NK-92 (cell line): Measurements from ENCODE around the gene SAMSN1.

Experiments
- DNase-seq: peaks from one replicate; lab custom pipeline; 2025; ENCODE audit not compliant: unreplicated experiment; lab: John Stamatoyannopoulos, UW

Gene SAMSN1

GRCh38 chr21:14448784-14449183 lies 97.3 kb downstream of the SAMSN1 start:
- no peak for DNase-seq

DNA sequence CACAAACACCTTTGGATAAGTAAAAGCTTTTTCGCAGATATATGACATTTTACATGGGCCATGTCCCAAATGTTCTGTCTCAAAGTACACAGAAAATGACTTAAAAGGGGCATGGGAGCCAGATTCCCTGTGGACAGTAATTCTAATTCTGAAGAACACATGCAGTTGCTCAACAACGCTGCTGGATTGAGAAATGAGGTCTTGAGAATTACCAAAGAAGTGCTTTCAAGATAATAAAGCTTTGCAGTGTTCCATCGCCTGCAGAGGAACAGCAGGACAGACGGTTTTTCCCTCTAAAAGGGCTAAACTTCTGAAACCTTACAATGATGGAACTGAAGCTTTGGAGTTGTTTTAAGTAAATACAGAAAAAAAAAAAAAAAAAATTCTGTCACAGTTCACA lies 107.9 kb downstream of the SAMSN1 start:
- no peak for DNase-seq

DNA sequence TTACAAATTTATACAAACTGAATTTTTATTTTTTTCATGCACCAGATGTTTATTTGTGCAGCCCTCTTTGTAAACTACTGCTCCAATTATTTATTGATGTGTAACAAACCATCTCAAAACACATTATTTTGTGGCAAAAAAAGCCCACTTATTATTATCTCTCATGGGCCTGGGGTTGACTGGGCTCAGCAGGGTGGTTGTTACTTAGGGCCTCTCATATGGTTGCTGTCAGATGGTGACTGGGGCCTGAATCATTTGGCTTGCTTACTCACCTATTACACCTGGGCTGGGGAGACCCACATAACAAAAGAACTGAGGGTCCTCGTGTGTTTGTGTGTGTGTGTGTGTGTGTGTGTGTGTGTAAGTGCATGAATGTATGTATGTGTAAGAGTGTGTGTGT lies 110.7 kb downstream of the SAMSN1 start:
- DNase-seq = no peak
